ENCODE measurements around the gene ARHGAP15.

GRCh38 chr2:143321994-143322393, 192.8 kb downstream of the ARHGAP15 start:
- TF ChIP-seq CTCF (IDR thresholded peaks at IDR 0.05) = no peak
- no peak for TF ChIP-seq ZFX (IDR thresholded peaks at IDR 0.05; ENCODE audit: borderline replicate concordance)

Data from 22Rv1 (cell line).